Neutrophil (primary cell): ENCODE data around the gene SSR1.

Source experiments
- H3K27ac ChIP-seq: fragments of 200-600 bp; sonication (generic); 2 replicates; pipeline ENCODE4 v1.5.1; 2016; ENCODE audit warnings: mild to moderate bottlenecking, moderate library complexity
- H3K27me3 ChIP-seq: fragments of 200-600 bp; sonication (generic); 2 replicates; pipeline ENCODE4 v1.6.0; 2016; ENCODE audit warnings: mild to moderate bottlenecking
- H3K36me3 ChIP-seq: fragments of 200-600 bp; sonication (generic); 2 replicates; pipeline ENCODE4 v1.5.1; 2017
- H3K4me1 ChIP-seq, 2 experiments: fragments of 200-600 bp in 1 of 2; sonication (generic) in 1 of 2; 1 replicate in 1 of 2; 2 replicates in 1 of 2; pipeline versions ENCODE4 v1.5.1 to v1.6.1; 2013 to 2016; ENCODE audit warnings: low read depth in 1 of 2, low read length in 1 of 2, mild to moderate bottlenecking in 1 of 2, moderate library complexity in 1 of 2; ENCODE audit not compliant: control insufficient read depth in 1 of 2, insufficient read depth in 1 of 2
- H3K4me3 ChIP-seq, 2 experiments: fragments of 200-600 bp in 1 of 2; sonication (generic) in 1 of 2; 1 replicate in 1 of 2; 2 replicates in 1 of 2; pipeline ENCODE4 v1.5.1; 2013 to 2016; ENCODE audit warnings: low read depth in 1 of 2, low read length in 1 of 2, mild to moderate bottlenecking in 1 of 2, moderate library complexity in 1 of 2
- H3K9me3 ChIP-seq: fragments of 200-600 bp; sonication (generic); 2 replicates; pipeline ENCODE4 v1.5.1; 2016
- TF ChIP-seq, protein P1 (sequence below): fragments of 200-600 bp; sonication (generic); IDR thresholded peaks from 2 replicates; pipeline ENCODE4 v1.5.1; 2016; ENCODE audit warnings: antibody characterized with exemption

The SSR1 gene

DNA sequence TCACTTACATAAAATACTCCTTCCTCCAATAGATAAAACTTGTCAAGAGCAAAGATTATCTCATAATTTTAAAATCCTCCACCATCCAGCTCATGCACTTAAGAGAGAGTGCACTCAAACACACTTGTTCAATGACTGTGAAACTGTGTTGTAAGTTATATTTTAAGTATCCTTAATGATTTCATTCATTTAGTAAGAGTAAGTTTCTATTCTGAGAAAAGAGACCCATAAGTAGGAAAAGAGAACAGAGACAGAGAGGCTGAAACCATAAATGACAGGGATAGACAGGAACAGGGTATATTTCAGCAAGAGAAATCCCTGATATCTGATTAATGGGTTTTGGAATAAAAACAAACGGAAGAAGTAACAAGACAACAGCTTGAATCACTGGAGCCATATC is 8.2 kb downstream of the SSR1 start:
- peaks cover 97% of the 10 kb centered on the region for H3K36me3 ChIP-seq

DNA sequence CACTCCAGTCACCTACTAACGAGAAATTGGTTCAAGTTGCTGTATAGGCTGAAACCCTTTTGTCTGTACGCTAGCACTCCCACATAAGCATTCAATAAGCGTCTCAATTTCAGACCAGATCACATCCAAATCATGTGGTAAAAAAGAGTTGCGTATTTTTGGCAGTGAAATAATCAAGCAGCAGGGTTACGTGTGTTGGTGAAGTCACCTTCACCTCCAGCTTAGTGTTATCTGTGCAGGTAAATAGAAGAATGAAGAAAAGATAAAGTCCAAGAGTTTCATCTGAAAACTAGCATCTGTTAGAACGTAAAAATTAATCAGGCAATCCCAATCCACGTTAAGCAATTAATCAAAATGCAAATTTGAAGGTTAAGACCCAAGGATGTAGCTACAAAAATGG is 11.3 kb downstream of the SSR1 start:
- H3K36me3 ChIP-seq, result peaks cover 100% of the 10 kb centered on the region
- no peaks in the 10 kb centered on the region for H3K27me3 ChIP-seq
- H3K27ac ChIP-seq, result no peak overlapping the region
- no peak overlapping the region for H3K4me3 ChIP-seq
- H3K4me1 ChIP-seq, result peaks cover 7 to 8% of the 10 kb centered on the region in 2 experiments
- TF ChIP-seq, protein P1, sequence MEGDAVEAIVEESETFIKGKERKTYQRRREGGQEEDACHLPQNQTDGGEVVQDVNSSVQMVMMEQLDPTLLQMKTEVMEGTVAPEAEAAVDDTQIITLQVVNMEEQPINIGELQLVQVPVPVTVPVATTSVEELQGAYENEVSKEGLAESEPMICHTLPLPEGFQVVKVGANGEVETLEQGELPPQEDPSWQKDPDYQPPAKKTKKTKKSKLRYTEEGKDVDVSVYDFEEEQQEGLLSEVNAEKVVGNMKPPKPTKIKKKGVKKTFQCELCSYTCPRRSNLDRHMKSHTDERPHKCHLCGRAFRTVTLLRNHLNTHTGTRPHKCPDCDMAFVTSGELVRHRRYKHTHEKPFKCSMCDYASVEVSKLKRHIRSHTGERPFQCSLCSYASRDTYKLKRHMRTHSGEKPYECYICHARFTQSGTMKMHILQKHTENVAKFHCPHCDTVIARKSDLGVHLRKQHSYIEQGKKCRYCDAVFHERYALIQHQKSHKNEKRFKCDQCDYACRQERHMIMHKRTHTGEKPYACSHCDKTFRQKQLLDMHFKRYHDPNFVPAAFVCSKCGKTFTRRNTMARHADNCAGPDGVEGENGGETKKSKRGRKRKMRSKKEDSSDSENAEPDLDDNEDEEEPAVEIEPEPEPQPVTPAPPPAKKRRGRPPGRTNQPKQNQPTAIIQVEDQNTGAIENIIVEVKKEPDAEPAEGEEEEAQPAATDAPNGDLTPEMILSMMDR, result no peak
- H3K9me3 ChIP-seq, result no peaks in the 10 kb centered on the region

More for the DNA sequence above, 8.2 kb downstream of the SSR1 start:
- Histone ChIP-seq H3K27ac (no peak overlapping the region), H3K9me3 (no peaks in the 10 kb centered on the region), H3K4me3 (no peak overlapping the region), H3K4me1 (peaks cover 6 to 11% of the 10 kb centered on the region in 2 experiments), H3K27me3 (no peaks in the 10 kb centered on the region)
- TF ChIP-seq, protein P1, result no peak

- Histone ChIP-seq H3K4me1 (peaks cover 7 to 8% of the 10 kb centered on the region in 2 experiments), H3K27me3 (no peaks in the 10 kb centered on the region), H3K36me3 (peaks cover 100% of the 10 kb centered on the region), H3K9me3 (no peaks in the 10 kb centered on the region), H3K4me3 (no peak overlapping the region), H3K27ac (no peak overlapping the region)
- TF ChIP-seq, protein P1, result no peak
Measured at GRCh38 chr6:7300926-7301325, 12.1 kb downstream of the SSR1 start.

DNA sequence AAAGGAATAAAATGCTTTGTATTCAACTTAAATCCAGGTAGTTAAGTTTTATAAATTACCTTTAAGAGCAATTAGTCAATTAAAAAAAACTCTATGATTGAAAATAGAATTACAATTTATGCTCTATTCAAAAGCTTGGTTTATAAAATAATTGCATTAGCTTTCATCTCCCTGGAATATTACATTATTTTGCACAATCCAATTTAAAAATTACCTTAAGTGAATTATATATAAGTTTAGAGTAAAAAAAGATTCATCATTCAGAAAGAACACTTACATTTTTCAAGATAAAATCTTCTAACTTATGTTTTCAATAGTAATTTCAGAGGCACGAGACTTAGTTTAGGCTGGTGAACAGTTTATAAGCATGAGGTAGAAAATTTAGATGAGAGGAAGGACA is 14.9 kb downstream of the SSR1 start:
- H3K4me3 ChIP-seq, result no peak overlapping the region
- H3K9me3 ChIP-seq, result no peaks in the 10 kb centered on the region
- H3K4me1 ChIP-seq, result peaks cover 7 to 8% of the 10 kb centered on the region in 2 experiments
- H3K36me3 ChIP-seq, result peaks cover 100% of the 10 kb centered on the region
- H3K27me3 ChIP-seq, result no peaks in the 10 kb centered on the region
- TF ChIP-seq, protein P1, result no peak
- no peak overlapping the region for H3K27ac ChIP-seq

GRCh38 chr6:7296602-7297001 is 16.4 kb downstream of the SSR1 start:
- H3K27me3 ChIP-seq, result no peaks in the 10 kb centered on the region
- H3K9me3 ChIP-seq, result no peaks in the 10 kb centered on the region
- peaks cover 7 to 8% of the 10 kb centered on the region in 2 experiments for H3K4me1 ChIP-seq
- H3K36me3 ChIP-seq, result peaks cover 99% of the 10 kb centered on the region
- TF ChIP-seq, protein P1, result no peak
- H3K27ac ChIP-seq, result no peak overlapping the region
- H3K4me3 ChIP-seq, result no peak overlapping the region

DNA sequence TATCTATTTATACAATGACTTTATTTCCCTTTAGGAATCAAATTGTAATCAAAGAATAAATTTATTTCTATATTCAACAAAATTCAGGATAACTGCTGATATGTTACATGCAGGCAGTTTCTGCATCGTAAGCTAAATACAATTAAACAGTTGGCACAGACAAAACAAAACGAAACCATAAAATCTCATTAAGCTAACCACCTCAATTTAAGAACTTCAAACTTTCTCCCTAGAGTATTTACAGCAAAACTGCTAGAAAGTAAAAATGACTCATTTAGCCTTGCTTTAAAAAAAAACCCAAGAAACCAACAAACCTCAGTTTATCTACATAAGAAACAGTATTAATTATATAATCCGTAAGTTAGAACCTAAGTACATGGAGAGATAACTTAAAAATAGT is 17.1 kb downstream of the SSR1 start:
- no peaks in the 10 kb centered on the region for H3K27me3 ChIP-seq
- no peaks in the 10 kb centered on the region for H3K9me3 ChIP-seq
- H3K4me1 ChIP-seq, result peaks cover 7 to 8% of the 10 kb centered on the region in 2 experiments
- TF ChIP-seq, protein P1, result no peak
- H3K27ac ChIP-seq, result no peak overlapping the region
- peaks cover 99% of the 10 kb centered on the region for H3K36me3 ChIP-seq
- no peak overlapping the region for H3K4me3 ChIP-seq
